Glomerular endothelial cell (primary cell): ENCODE results near the gene MIF4GD. TPM values are rescaled to one million over a fixed set of nuclear protein-coding genes. Genes with fewer than 3 reads are reported as not detected.
A peak's percentile ranks its signal among the peaks of the same experiment; 100 is the strongest.
"Not testable (repeated sequence)": the region's sequence is repeated elsewhere in the genome, so short reads cannot be mapped to it uniquely, and the experiment has no call there.

Experiments
- DNase-seq: peaks from one replicate; pipeline ENCODE4 v3.0.0-alpha.2; 2011; ENCODE audit warnings: low read depth, low spot score; ENCODE audit errors: extremely low read depth
- total RNA-seq: library from RNA; depleted of rRNA; stranded (reverse); fragments of >200 nt; gene quantifications from 2 replicates; pipeline ENCODE4 v1.2.3, GENCODE V29; 2015

MIF4GD gene
- total RNA-seq, 1 donor from 2014 or later: 21.9 TPM

- peak; percentile 86 for DNase-seq
These were observed 18.2 kb upstream of the MIF4GD start, which contains the start of gene SLC25A19 for GRCh38 chr17:75289115-75289831. SLC25A19 (minus strand) TSS chr17:75289433; CDS start chr17:75286764, 2,669 bp downstream.

- no peak for DNase-seq
These were observed 17.7 kb upstream of the MIF4GD start for GRCh38 chr17:75288770-75289114.

GRCh38 chr17:75288359-75288758 is 17.3 kb upstream of the MIF4GD start:
- DNase-seq: no peak

- DNase-seq: no peak
These were observed 16.2 kb upstream of the MIF4GD start for GRCh38 chr17:75287221-75287620.

GRCh38 chr17:75285123-75285522 is 14.1 kb upstream of the MIF4GD start:
- no peak for DNase-seq

GRCh38 chr17:75280189-75280588 is 9.2 kb upstream of the MIF4GD start:
- DNase-seq: not testable (repeated sequence)

GRCh38 chr17:75277664-75278071 is 6.6 kb upstream of the MIF4GD start:
- no peak for DNase-seq

GRCh38 chr17:75273977-75274708 is 3.1 kb upstream of the MIF4GD start:
- no peak for DNase-seq

GRCh38 chr17:75272848-75273184 is 1.8 kb upstream of the MIF4GD start:
- DNase-seq: no peak

- DNase-seq: no peak
These were observed 1.2 kb upstream of the MIF4GD start for GRCh38 chr17:75271955-75272847.

- no peak for DNase-seq
These were observed 363 bp upstream of the MIF4GD start for GRCh38 chr17:75271233-75271954.

- no peak for DNase-seq
These were observed 639 bp downstream of the MIF4GD start for GRCh38 chr17:75270218-75270965.

GRCh38 chr17:75269844-75270217 is 1.2 kb downstream of the MIF4GD start:
- DNase-seq: no peak

GRCh38 chr17:75267411-75268232 is 3.4 kb downstream of the MIF4GD start:
- DNase-seq: no peak

GRCh38 chr17:75267153-75267410 is 3.9 kb downstream of the MIF4GD start:
- DNase-seq: no peak

GRCh38 chr17:75266316-75267152 is 4.5 kb downstream of the MIF4GD start:
- no peak for DNase-seq

GRCh38 chr17:75265614-75266315 is 5.3 kb downstream of the MIF4GD start:
- no peak for DNase-seq

GRCh38 chr17:75263055-75263454 is 8.0 kb downstream of the MIF4GD start:
- DNase-seq: no peak
